Fibroblast of lung (primary cell): ENCODE data around the gene MFSD12.

ENCODE experiments used
- CTCF ChIP-seq, 2 donors: IDR thresholded peaks in 1 of 2; conservative IDR thresholded peaks in 1 of 2; 1 replicate in 1 of 2; 2 replicates in 1 of 2; pipeline ENCODE4 v1.5.1; 2011 to 2012; ENCODE audit warnings: low read length in 2 of 2, control low read depth in 1 of 2, inconsistent platforms in 1 of 2, low read depth in 1 of 2, mild to moderate bottlenecking in 1 of 2
- EZH2 ChIP-seq: IDR thresholded peaks from 2 replicates; pipeline ENCODE4 v1.5.1; 2012; ENCODE audit warnings: low read length, control low read depth, mild to moderate bottlenecking; ENCODE audit errors: missing control alignments

GRCh38 chr19:3547301-3547731 lies 10.1 kb downstream of the MFSD12 start:
- TF ChIP-seq CTCF (conservative IDR thresholded peaks at IDR 0.05 in 1 of 2, IDR thresholded peaks at IDR 0.05 in 1 of 2; ENCODE audit: low read depth in 1 of 2, low read length in 2 of 2) (peak; percentile 49 to 63), EZH2 (no peak)
